ENCODE results near the gene ATP9B. TPM values are rescaled to one million over a fixed set of nuclear protein-coding genes. Genes with fewer than 3 reads are reported as not detected.

ATP9B gene
- total and polyA plus RNA-seq, 4 donors: 7.1 to 31.4 (median 15.5) TPM

DNA sequence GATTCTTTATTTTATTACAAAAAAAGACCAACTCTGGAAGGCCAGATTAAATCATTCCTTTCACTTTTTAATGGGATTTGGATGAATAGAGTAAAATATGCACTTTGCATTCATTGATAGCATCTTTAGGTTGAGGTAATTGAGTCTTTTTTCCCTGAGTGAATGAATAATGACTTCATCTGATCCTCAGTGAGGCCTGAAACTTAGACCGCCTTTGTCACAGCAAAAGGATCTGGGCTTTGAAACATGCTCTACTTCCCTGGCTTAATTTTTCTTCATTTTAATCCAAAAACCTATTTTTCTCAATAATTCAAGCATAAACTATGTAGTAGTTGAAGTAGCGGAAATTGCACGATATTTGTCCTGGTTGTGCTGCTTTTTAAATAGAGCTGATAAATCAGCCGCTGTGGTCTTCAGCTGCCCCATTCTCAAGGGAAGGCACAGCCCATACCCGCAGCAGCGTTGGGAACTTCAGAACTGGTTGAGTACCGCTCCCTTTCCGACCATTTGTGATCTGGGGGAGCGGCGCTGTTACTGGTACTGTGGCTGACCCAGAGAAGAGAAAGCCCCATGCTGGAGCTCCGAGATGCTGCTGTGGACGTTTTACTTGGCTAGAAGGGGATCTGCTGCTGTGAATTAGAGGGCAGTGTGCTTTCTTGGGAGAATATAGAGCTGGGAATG is 181.2 kb downstream of the ATP9B start (continued):
- TF ChIP-seq ZBTB33 (IDR thresholded peaks at IDR 0.05) (no peak), YY1 (IDR thresholded peaks at IDR 0.05) (no peak), EGR1 (IDR thresholded peaks at IDR 0.05; ENCODE audit: low read depth in 2 of 2) (no peak), FOXA2 (IDR thresholded peaks at IDR 0.05) (no peak), JUND (IDR thresholded peaks at IDR 0.05) (no peak), GABPA (IDR thresholded peaks at IDR 0.05 in 1 of 2, conservative IDR thresholded peaks at IDR 0.05 in 1 of 2) (no peak), HNF4A (conservative IDR thresholded peaks at IDR 0.05) (no peak)
- TF ChIP-seq, protein P1, sequence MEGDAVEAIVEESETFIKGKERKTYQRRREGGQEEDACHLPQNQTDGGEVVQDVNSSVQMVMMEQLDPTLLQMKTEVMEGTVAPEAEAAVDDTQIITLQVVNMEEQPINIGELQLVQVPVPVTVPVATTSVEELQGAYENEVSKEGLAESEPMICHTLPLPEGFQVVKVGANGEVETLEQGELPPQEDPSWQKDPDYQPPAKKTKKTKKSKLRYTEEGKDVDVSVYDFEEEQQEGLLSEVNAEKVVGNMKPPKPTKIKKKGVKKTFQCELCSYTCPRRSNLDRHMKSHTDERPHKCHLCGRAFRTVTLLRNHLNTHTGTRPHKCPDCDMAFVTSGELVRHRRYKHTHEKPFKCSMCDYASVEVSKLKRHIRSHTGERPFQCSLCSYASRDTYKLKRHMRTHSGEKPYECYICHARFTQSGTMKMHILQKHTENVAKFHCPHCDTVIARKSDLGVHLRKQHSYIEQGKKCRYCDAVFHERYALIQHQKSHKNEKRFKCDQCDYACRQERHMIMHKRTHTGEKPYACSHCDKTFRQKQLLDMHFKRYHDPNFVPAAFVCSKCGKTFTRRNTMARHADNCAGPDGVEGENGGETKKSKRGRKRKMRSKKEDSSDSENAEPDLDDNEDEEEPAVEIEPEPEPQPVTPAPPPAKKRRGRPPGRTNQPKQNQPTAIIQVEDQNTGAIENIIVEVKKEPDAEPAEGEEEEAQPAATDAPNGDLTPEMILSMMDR (IDR thresholded peaks at IDR 0.05; ENCODE audit: low read depth, low read length, missing input control): no peak

DNA sequence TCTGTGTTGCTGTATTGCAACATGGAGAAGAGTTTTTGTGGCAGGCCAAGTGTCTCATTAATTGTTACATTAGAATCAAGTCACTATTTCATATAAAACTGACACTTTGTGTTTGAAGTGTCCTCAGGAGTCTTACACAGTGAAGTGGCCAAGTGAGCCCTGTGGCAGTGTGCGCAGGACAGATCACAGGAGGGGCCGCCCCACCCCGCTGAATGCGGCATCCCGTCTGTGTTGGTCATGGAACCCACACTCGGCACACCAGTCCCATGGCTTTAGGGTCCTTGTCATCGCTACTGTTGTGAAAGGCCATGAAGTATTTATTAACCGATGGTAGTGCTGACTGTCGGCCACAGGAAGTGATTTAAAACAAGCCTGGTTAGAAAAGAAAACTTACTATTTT is 181.8 kb downstream of the ATP9B start:
- Histone ChIP-seq H3K4me1 (ENCODE audit: control insufficient read depth in 4 of 4, insufficient read depth in 4 of 4, low read length in 3 of 4) (peaks cover 0 to 3% (median 1%) of the 10 kb centered on the region in 4 donors), H3K9me3 (ENCODE audit: control insufficient read depth in 4 of 4, low read length in 3 of 4) (no peaks in the 10 kb centered on the region), H3K4me3 (ENCODE audit: low read depth in 1 of 3, low read length in 3 of 3) (no peak overlapping the region), H3K27me3 (ENCODE audit: control insufficient read depth in 4 of 4, insufficient read depth in 4 of 4, low read length in 3 of 4) (no peaks in the 10 kb centered on the region), H3K9ac (ENCODE audit: low read depth in 1 of 2, low read length in 2 of 2) (no peak overlapping the region), H3K27ac (ENCODE audit: low read depth in 1 of 2, low read length in 2 of 2) (no peak overlapping the region), H3K36me3 (ENCODE audit: control insufficient read depth in 4 of 4, insufficient read depth in 3 of 4, low read depth in 1 of 4, low read length in 3 of 4) (peaks cover 0 to 6% (median 4%) of the 10 kb centered on the region in 4 donors)
- DNase-seq (ENCODE audit: low spot score): no peak
- WGBS: 91% methylated on average over 9 of the region's 9 CpGs
- TF ChIP-seq ZBTB33 (IDR thresholded peaks at IDR 0.05): no peak

DNA sequence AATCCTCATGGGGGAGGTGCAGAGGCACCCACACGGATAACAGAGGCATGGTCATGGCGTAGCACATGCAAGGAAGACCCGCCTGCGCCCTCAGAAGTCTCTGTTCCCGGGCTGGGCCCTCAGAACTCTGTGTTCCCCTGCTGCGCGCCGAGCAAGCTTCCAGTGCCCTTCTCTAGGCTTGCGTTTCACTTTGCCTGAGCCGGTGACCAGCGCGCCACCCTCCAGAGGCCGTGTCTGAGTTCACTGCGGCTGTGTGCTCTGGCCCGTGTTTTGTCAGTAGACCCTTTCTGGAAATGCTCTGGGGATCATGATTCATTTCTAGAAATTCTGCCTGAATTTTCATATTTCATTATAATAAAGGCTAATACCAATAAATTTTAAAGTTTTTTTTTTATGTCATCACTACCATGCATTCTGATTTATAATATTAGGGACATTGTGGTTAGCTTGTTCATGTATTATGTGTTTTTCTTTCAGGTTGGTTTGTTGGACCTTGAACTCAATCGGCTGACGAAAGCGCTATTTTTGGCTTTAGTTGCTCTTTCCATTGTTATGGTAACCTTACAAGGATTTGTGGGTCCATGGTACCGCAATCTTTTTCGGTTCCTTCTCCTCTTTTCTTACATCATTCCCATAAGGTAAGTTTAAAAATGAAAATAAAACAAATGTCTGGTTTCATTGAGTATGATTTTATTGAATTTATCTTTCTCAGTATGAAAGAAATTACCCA is 183.9 kb downstream of the ATP9B start:
- Histone ChIP-seq H3K36me3 (ENCODE audit: control insufficient read depth in 4 of 4, insufficient read depth in 3 of 4, low read depth in 1 of 4, low read length in 3 of 4) (peaks cover 2 to 9% (median 4%) of the 10 kb centered on the region in 4 donors), H3K9me3 (ENCODE audit: control insufficient read depth in 4 of 4, low read length in 3 of 4) (no peaks in the 10 kb centered on the region), H3K4me1 (ENCODE audit: control insufficient read depth in 4 of 4, insufficient read depth in 4 of 4, low read length in 3 of 4) (no peaks in the 10 kb centered on the region), H3K27ac (ENCODE audit: low read depth in 1 of 2, low read length in 2 of 2) (peak overlapping the region in 1 of 2 donors; percentile 48), H3K4me3 (ENCODE audit: low read depth in 1 of 3, low read length in 3 of 3) (no peak overlapping the region), H3K9ac (ENCODE audit: low read depth in 1 of 2, low read length in 2 of 2) (no peak overlapping the region), H3K27me3 (ENCODE audit: control insufficient read depth in 4 of 4, insufficient read depth in 4 of 4, low read length in 3 of 4) (no peaks in the 10 kb centered on the region)
- 80% methylated on average over 20 of the region's 20 CpGs for WGBS
- no peak for DNase-seq (ENCODE audit: low spot score)
- no peak for TF ChIP-seq GABPA (IDR thresholded peaks at IDR 0.05 in 1 of 2, conservative IDR thresholded peaks at IDR 0.05 in 1 of 2)
- TF ChIP-seq REST (IDR thresholded peaks at IDR 0.05): peak; percentile 9
- TF ChIP-seq ZBTB33 (IDR thresholded peaks at IDR 0.05): no peak
- TF ChIP-seq FOXA1 (IDR thresholded peaks at IDR 0.05): no peak
- no peak for TF ChIP-seq NR2F2 (IDR thresholded peaks at IDR 0.05)
- TF ChIP-seq JUND (IDR thresholded peaks at IDR 0.05): peak in 1 of 2 donors; percentile 45
- TF ChIP-seq, protein P1 (IDR thresholded peaks at IDR 0.05; ENCODE audit: low read depth, low read length, missing input control): no peak
- TF ChIP-seq YY1 (IDR thresholded peaks at IDR 0.05): no peak
- no peak for TF ChIP-seq TAF1 (conservative IDR thresholded peaks at IDR 0.05)

Data from liver (tissue), 9 donors.